ENCODE measurements around the gene ZDHHC11B. TPM values are rescaled to one million over a fixed set of nuclear protein-coding genes. Genes with fewer than 3 reads are reported as not detected.

Gene ZDHHC11B
- polyA plus RNA-seq, 1 donor (not counting 4 experiments of a cell fraction or from before 2014, with no cell fraction given), result 0.18 TPM

- no peak overlapping the region for H2AFZ ChIP-seq (ENCODE audit: control insufficient read depth, low read length)
- H3K36me3 ChIP-seq (ENCODE audit: control insufficient read depth in 2 of 2, extremely low read depth in 1 of 2, insufficient read depth in 2 of 2, low read length in 2 of 2), result peaks cover 16 to 26% of the 10 kb centered on the region in 2 experiments
- H3K4me2 ChIP-seq (ENCODE audit: control insufficient read depth, extremely low read depth, insufficient read depth, low read depth, low read length), result no peak overlapping the region
- H3K9me1 ChIP-seq (ENCODE audit: control insufficient read depth, extremely low read depth, insufficient read depth, low read length), result no peaks in the 10 kb centered on the region
- H3K9ac ChIP-seq (ENCODE audit: control insufficient read depth, extremely low read depth, insufficient read depth, low read length), result no peak overlapping the region
- no peaks in the 10 kb centered on the region for H3K27me3 ChIP-seq (ENCODE audit: control insufficient read depth, extremely low read depth, insufficient read depth, low read length)
- dilution Hi-C loops (cut with MboI; ENCODE audit: extremely low pct_ligation_motif_present, low sequenced_read_pairs), result no loop called here
- no peak for TF ChIP-seq CTCF (optimal IDR thresholded peaks at IDR 0.05 in 1 of 3, IDR thresholded peaks at IDR 0.05 in 1 of 3, conservative IDR thresholded peaks at IDR 0.05 in 1 of 3; ENCODE audit: extremely low read depth in 1 of 3, insufficient read depth in 2 of 3, low read length in 3 of 3)
- no peak for TF ChIP-seq EZH2 (IDR thresholded peaks at IDR 0.05; ENCODE audit: low read length)
- no peak overlapping the region for H3K4me3 ChIP-seq (ENCODE audit: control insufficient read depth in 2 of 3, extremely low read depth in 1 of 3, insufficient read depth in 2 of 3, low read depth in 1 of 3, low read length in 3 of 3)
- no peak overlapping the region for H3K27ac ChIP-seq (ENCODE audit: control insufficient read depth, insufficient read depth, low read length)
- no peak for DNase-seq (ENCODE audit: low read depth, low spot score)
- no peaks in the 10 kb centered on the region for H3K9me3 ChIP-seq (ENCODE audit: control insufficient read depth, low read depth, low read length)
- no peak for FAIRE-seq
- H4K20me1 ChIP-seq (ENCODE audit: control insufficient read depth, extremely low read depth, insufficient read depth, low read length), result no peaks in the 10 kb centered on the region
- no peaks in the 10 kb centered on the region for H3K79me2 ChIP-seq (ENCODE audit: control insufficient read depth, insufficient read depth, low read length)
- no peaks in the 10 kb centered on the region for H3K4me1 ChIP-seq (ENCODE audit: control insufficient read depth, extremely low read depth, insufficient read depth, low read length)
Measured at GRCh38 chr5:663436-664342, 120.8 kb downstream of the ZDHHC11B start.

DNA sequence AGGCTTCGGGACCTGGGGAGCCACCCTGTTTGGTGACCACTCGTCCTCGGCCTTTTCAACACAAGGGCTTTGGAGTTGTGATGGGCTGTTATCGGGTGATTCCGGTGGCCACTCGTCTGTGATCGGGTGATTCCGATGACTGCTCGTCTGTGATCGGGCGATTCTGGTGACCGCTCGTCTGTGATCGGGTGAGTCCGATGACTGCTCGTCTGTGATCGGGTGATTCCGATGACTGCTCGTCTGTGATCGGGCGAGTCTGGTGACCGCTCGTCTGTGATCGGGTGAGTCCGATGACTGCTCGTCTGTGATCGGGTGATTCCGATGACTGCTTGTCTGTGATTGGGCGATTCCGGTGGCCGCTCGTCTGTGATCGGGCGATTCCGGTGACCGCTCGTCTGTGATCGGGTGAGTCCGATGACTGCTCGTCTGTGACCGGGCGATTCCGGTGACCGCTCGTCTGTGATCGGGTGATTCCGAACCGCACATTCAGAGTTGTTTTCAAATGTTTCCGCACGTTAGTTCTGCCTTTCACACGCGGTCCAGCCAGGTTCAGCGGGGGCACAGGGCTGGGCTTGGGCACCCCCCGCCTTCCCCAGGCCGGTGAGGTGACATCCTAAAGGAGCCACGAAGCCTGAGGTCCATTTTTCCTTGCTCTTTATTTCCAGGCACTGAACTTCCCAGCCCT is 121.6 kb downstream of the ZDHHC11B start:
- Histone ChIP-seq H3K4me2 (ENCODE audit: control insufficient read depth, extremely low read depth, insufficient read depth, low read depth, low read length) (no peak overlapping the region), H3K9ac (ENCODE audit: control insufficient read depth, extremely low read depth, insufficient read depth, low read length) (no peak overlapping the region), H3K4me3 (ENCODE audit: control insufficient read depth in 2 of 3, extremely low read depth in 1 of 3, insufficient read depth in 2 of 3, low read depth in 1 of 3, low read length in 3 of 3) (no peak overlapping the region), H3K27ac (ENCODE audit: control insufficient read depth, insufficient read depth, low read length) (no peak overlapping the region), H3K79me2 (ENCODE audit: control insufficient read depth, insufficient read depth, low read length) (no peaks in the 10 kb centered on the region), H4K20me1 (ENCODE audit: control insufficient read depth, extremely low read depth, insufficient read depth, low read length) (no peaks in the 10 kb centered on the region), H3K27me3 (ENCODE audit: control insufficient read depth, extremely low read depth, insufficient read depth, low read length) (no peaks in the 10 kb centered on the region), H3K4me1 (ENCODE audit: control insufficient read depth, extremely low read depth, insufficient read depth, low read length) (no peaks in the 10 kb centered on the region), H3K9me3 (ENCODE audit: control insufficient read depth, low read depth, low read length) (no peaks in the 10 kb centered on the region), H3K36me3 (ENCODE audit: control insufficient read depth in 2 of 2, extremely low read depth in 1 of 2, insufficient read depth in 2 of 2, low read length in 2 of 2) (peaks cover 15 to 28% of the 10 kb centered on the region in 2 experiments), H2AFZ (ENCODE audit: control insufficient read depth, low read length) (no peak overlapping the region), H3K9me1 (ENCODE audit: control insufficient read depth, extremely low read depth, insufficient read depth, low read length) (no peaks in the 10 kb centered on the region)
- DNase-seq (ENCODE audit: low read depth, low spot score) (no peak), FAIRE-seq (no peak)
- dilution Hi-C loops (cut with MboI; ENCODE audit: extremely low pct_ligation_motif_present, low sequenced_read_pairs), result no loop called here
- TF ChIP-seq CTCF (optimal IDR thresholded peaks at IDR 0.05 in 1 of 3, IDR thresholded peaks at IDR 0.05 in 1 of 3, conservative IDR thresholded peaks at IDR 0.05 in 1 of 3; ENCODE audit: extremely low read depth in 1 of 3, insufficient read depth in 2 of 3, low read length in 3 of 3) (no peak), EZH2 (IDR thresholded peaks at IDR 0.05; ENCODE audit: low read length) (no peak)

Data from keratinocyte (primary cell).